ENCODE measurements around the gene TIGD7.

DNA sequence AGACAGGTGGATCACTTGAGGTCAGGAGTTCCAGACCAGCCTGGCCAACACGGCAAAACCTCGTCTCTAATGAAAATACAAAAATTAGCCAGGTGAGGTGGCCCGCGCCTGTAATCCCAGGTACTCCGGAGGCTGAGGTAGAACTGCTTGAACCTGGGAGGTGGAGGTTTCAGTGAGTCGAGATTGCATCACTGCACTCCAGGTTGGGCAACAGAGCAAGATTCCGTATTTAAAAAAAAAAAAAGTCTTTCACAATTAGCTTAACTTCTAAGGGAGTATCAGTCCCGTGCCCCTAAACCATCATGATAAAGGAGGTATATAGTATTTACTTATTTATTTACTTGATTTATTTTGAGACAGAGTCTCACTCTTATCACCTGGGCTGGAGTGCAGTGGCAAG is 45.4 kb downstream of the TIGD7 start:
- TF ChIP-seq POLR2AphosphoS5 (IDR thresholded peaks at IDR 0.05; ENCODE audit: borderline replicate concordance, low read depth, low read length), result no peak
- TF ChIP-seq EZH2 (IDR thresholded peaks at IDR 0.05), result no peak
- TF ChIP-seq FOXP2 (optimal IDR thresholded peaks at IDR 0.05; ENCODE audit: control extremely low read depth, extremely low read length, insufficient read depth), result no peak

Data from SK-N-MC (cell line).